Neural progenitor cell (in vitro differentiated cells): ENCODE results near the gene CSF1.

Experiments used
- CTCF ChIP-seq: fragments of 200-600 bp; sonication (generic); IDR thresholded peaks from 2 replicates; pipeline ENCODE4 v1.5.1; 2017; ENCODE audit warnings: antibody characterized with exemption, mild to moderate bottlenecking
- EZH2 ChIP-seq: fragments of 200-600 bp; sonication (generic); IDR thresholded peaks from 2 replicates; pipeline ENCODE4 v1.6.1; 2017; ENCODE audit warnings: antibody characterized with exemption, mild to moderate bottlenecking, moderate library complexity

GRCh38 chr1:109978761-109979488 lies 68.3 kb downstream of the CSF1 start:
- TF ChIP-seq CTCF (no peak), EZH2 (no peak)
